ENCODE data around the gene ATXN1.
"Not testable (repeated sequence)": the region's sequence is repeated elsewhere in the genome, so short reads cannot be mapped to it uniquely, and the experiment has no call there.

ATXN1 gene

GRCh38 chr6:16635810-16636602, 125.3 kb downstream of the ATXN1 start:
- H3K4me3 Mint-ChIP-seq, result peak overlapping the region; percentile 6
- peak overlapping the region; percentile 53 for H3K27ac Mint-ChIP-seq
- peaks cover 66% of the 10 kb centered on the region for H3K36me3 Mint-ChIP-seq
- peak; percentile 86 for ATAC-seq
- H3K4me1 Mint-ChIP-seq, result peaks cover 58% of the 10 kb centered on the region
- no peaks in the 10 kb centered on the region for H3K9me3 Mint-ChIP-seq
- no peaks in the 10 kb centered on the region for H3K27me3 Mint-ChIP-seq

DNA sequence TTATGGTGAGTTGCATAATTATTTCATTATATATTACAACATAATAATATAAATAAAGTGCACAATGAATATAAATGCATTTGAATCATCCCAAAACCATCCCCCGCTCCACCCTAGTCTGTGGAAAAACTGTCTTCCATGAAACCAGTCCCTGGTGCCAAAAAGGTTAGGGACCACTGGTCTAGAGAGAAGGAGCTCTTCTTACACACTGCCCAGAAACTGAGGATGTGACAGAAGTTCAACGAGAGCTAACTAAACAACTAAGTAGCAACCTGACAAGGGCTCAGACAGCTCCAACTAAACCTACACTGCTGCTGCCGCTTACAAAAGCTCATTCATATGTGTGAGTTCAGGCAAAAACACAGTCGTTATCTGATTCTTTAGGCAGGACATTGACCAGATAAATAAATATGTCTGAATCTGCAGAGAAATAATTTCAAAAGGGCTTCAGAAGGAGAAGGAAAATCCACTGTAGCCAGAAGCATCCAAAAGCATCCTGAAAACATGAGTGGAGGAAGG, 125.9 kb downstream of the ATXN1 start:
- Mint-ChIP-seq H3K36me3 (peaks cover 62% of the 10 kb centered on the region), H3K4me3 (no peak overlapping the region), H3K4me1 (peaks cover 52% of the 10 kb centered on the region), H3K9me3 (no peaks in the 10 kb centered on the region), H3K27me3 (no peaks in the 10 kb centered on the region), H3K27ac (peak overlapping the region; percentile 53)
- no peak for ATAC-seq

- no peak for ATAC-seq
- peak overlapping the region; percentile 3 for H3K27ac Mint-ChIP-seq
- H3K4me1 Mint-ChIP-seq, result peaks cover 48% of the 10 kb centered on the region
These were observed 126.4 kb downstream of the ATXN1 start for GRCh38 chr6:16634855-16635254.

GRCh38 chr6:16633961-16634360, 127.3 kb downstream of the ATXN1 start:
- Mint-ChIP-seq H3K27ac (peak overlapping the region; percentile 3), H3K4me3 (no peak overlapping the region), H3K36me3 (peaks cover 57% of the 10 kb centered on the region), H3K27me3 (no peaks in the 10 kb centered on the region), H3K9me3 (no peaks in the 10 kb centered on the region), H3K4me1 (peaks cover 48% of the 10 kb centered on the region)
- no peak for ATAC-seq

More at GRCh38 chr6:16634855-16635254, 126.4 kb downstream of the ATXN1 start:
- H3K27me3 Mint-ChIP-seq, result no peaks in the 10 kb centered on the region
- no peak overlapping the region for H3K4me3 Mint-ChIP-seq
- peaks cover 62% of the 10 kb centered on the region for H3K36me3 Mint-ChIP-seq
- H3K9me3 Mint-ChIP-seq, result no peaks in the 10 kb centered on the region

- Mint-ChIP-seq H3K9me3 (no peaks in the 10 kb centered on the region), H3K27ac (no peak overlapping the region), H3K4me3 (no peak overlapping the region), H3K27me3 (no peaks in the 10 kb centered on the region), H3K4me1 (peaks cover 48% of the 10 kb centered on the region), H3K36me3 (peaks cover 57% of the 10 kb centered on the region)
- no peak for ATAC-seq
These were observed 127.8 kb downstream of the ATXN1 start for GRCh38 chr6:16633465-16633864.

DNA sequence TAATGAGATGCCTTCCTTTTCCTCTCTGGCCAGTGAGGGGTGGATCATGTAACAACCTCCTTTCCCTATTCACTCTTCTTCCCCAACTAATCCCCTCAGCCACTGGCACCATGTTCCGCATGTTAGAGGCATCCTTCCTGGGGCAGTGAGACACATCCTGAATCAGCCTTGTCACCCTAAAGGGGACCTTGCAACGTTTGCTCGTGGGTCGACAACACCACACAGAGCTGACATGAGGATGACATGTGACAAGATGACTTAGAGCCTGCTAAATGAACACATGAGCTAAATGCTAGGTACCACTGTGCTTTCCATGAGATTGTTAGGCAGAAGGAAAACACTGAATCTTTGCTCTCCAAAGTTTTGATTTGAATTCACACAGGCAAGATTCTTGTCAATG, 129.2 kb downstream of the ATXN1 start:
- H3K27me3 Mint-ChIP-seq, result no peaks in the 10 kb centered on the region
- peak overlapping the region; percentile 79 for H3K27ac Mint-ChIP-seq
- no peaks in the 10 kb centered on the region for H3K9me3 Mint-ChIP-seq
- ATAC-seq, result no peak
- H3K4me1 Mint-ChIP-seq, result peaks cover 55% of the 10 kb centered on the region
- no peak overlapping the region for H3K4me3 Mint-ChIP-seq
- peaks cover 64% of the 10 kb centered on the region for H3K36me3 Mint-ChIP-seq

- peaks cover 67% of the 10 kb centered on the region for H3K36me3 Mint-ChIP-seq
- peaks cover 40% of the 10 kb centered on the region for H3K4me1 Mint-ChIP-seq
- H3K27me3 Mint-ChIP-seq, result no peaks in the 10 kb centered on the region
- H3K4me3 Mint-ChIP-seq, result no peak overlapping the region
- H3K9me3 Mint-ChIP-seq, result no peaks in the 10 kb centered on the region
- H3K27ac Mint-ChIP-seq, result no peak overlapping the region
- ATAC-seq, result no peak
These were observed 131.1 kb downstream of the ATXN1 start for GRCh38 chr6:16630026-16630643.

DNA sequence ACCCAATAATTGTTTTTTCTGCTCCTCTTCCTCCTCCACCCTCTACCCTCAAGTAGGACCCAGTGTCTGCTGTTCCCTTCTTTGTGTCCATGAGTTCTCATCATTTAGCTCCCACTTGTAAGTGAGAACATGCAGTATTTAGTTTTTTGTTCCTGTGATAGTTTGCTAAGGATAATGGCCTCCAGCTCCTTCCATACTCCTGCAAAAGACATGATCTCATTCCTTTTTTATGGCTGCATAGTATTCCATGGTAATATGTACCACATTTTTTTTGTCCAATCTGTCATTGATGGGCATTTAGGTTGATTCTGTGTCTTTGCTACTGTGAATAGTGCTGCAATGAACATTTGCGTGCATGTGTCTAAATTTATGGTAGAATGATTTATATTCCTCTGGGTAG, 132.7 kb downstream of the ATXN1 start:
- not testable (repeated sequence) for ATAC-seq, H3K4me3 Mint-ChIP-seq

DNA sequence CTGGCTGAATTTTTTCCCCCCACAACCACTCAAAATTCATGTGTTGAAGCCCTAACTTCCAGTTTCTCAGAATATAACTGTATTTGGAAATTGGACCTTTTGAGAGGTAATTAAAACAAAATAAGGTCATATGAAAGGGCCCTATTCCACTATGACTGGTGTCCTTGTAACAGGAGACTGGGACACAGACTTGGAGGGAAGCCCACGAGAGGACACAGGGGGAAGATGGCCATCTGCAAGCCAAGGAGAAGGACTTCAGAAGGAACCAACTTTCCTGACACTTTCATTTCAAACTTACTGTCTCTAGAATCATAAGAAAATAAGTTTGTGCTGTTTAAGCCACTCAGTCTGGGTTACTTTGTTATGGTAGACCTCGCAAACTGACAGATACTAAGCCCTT, 134.6 kb downstream of the ATXN1 start:
- H3K4me1 Mint-ChIP-seq, result peaks cover 30% of the 10 kb centered on the region
- H3K27ac Mint-ChIP-seq, result no peak overlapping the region
- H3K36me3 Mint-ChIP-seq, result peaks cover 54% of the 10 kb centered on the region
- no peak for ATAC-seq
- H3K27me3 Mint-ChIP-seq, result no peaks in the 10 kb centered on the region
- no peak overlapping the region for H3K4me3 Mint-ChIP-seq
- no peaks in the 10 kb centered on the region for H3K9me3 Mint-ChIP-seq

More for the DNA sequence above, 132.7 kb downstream of the ATXN1 start:
- H3K9me3 Mint-ChIP-seq, H3K27ac Mint-ChIP-seq, H3K27me3 Mint-ChIP-seq: not testable (repeated sequence)
- peaks cover 66% of the 10 kb centered on the region for H3K36me3 Mint-ChIP-seq
- peaks cover 34% of the 10 kb centered on the region for H3K4me1 Mint-ChIP-seq

- no peak for ATAC-seq
- H3K9me3 Mint-ChIP-seq, result no peaks in the 10 kb centered on the region
- peaks cover 24% of the 10 kb centered on the region for H3K4me1 Mint-ChIP-seq
- peak overlapping the region; percentile 14 for H3K27ac Mint-ChIP-seq
- peaks cover 48% of the 10 kb centered on the region for H3K36me3 Mint-ChIP-seq
- no peaks in the 10 kb centered on the region for H3K27me3 Mint-ChIP-seq
- no peak overlapping the region for H3K4me3 Mint-ChIP-seq
These were observed 135.7 kb downstream of the ATXN1 start for GRCh38 chr6:16625291-16626265.

- no peak for ATAC-seq
These were observed 136.5 kb downstream of the ATXN1 start for GRCh38 chr6:16624636-16625290.

GRCh38 chr6:16623731-16624130, 137.5 kb downstream of the ATXN1 start:
- no peaks in the 10 kb centered on the region for H3K27me3 Mint-ChIP-seq
- peaks cover 37% of the 10 kb centered on the region for H3K36me3 Mint-ChIP-seq
- no peaks in the 10 kb centered on the region for H3K9me3 Mint-ChIP-seq
- H3K4me3 Mint-ChIP-seq, result no peak overlapping the region
- peaks cover 31% of the 10 kb centered on the region for H3K4me1 Mint-ChIP-seq
- H3K27ac Mint-ChIP-seq, result peak overlapping the region; percentile 5
- ATAC-seq, result no peak

More at GRCh38 chr6:16624636-16625290, 136.5 kb downstream of the ATXN1 start:
- Mint-ChIP-seq H3K36me3 (peaks cover 43% of the 10 kb centered on the region), H3K27ac (peak overlapping the region; percentile 14), H3K4me3 (no peak overlapping the region), H3K27me3 (no peaks in the 10 kb centered on the region), H3K9me3 (no peaks in the 10 kb centered on the region), H3K4me1 (peaks cover 31% of the 10 kb centered on the region)

DNA sequence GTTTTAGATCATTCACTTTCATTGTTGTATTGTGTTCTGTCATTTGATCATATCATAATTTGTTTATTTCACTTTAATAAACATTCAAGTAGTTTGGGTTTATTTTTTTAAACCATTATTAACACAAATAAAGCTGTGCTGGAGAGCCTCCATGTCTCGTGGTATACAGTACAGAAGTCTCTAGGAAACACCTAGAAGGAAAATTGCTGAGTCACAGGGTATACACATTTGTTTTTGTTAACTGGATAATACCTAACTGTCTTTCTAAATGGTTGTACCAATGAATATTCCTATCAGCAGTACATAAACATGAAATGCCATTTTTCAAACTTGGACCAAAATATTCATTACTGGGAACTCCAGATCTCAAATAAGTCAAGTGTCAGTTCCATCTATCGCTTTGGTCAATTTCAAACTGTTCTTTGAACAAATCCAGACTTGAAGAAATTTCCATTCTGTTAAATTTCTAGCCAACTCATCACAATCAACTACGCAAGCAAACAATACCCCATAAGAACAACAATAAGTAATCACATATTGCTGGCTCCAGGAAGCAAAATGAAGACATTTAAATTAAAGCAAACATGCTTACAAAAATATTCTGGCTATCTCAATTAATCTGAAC, 138.1 kb downstream of the ATXN1 start:
- H3K36me3 Mint-ChIP-seq, result peaks cover 34% of the 10 kb centered on the region
- no peak for ATAC-seq
- H3K4me3 Mint-ChIP-seq, result no peak overlapping the region
- H3K27me3 Mint-ChIP-seq, result no peaks in the 10 kb centered on the region
- H3K9me3 Mint-ChIP-seq, result no peaks in the 10 kb centered on the region
- H3K27ac Mint-ChIP-seq, result peak overlapping the region; percentile 5
- peaks cover 31% of the 10 kb centered on the region for H3K4me1 Mint-ChIP-seq

DNA sequence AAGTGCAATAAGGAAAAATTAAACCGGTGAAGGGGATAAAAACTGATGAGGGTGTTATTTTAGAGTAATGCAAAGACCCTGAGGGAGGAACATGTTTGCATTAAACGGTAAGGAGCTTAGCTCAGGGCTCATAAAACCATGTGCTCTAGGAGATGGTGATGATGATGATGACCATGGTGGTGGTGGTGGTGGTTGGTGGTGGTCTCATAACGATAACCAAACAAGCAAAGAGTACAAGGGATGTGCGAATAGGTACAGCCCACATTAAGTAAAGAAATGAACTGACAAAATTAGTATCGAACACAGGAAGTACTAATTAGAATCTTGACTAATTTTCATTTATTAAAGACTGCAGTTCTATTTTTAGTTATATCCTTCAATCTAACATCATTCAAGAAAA, 139.1 kb downstream of the ATXN1 start:
- no peak for ATAC-seq
- H3K27me3 Mint-ChIP-seq, result no peaks in the 10 kb centered on the region
- H3K27ac Mint-ChIP-seq, result peak overlapping the region; percentile 6
- H3K4me1 Mint-ChIP-seq, result peaks cover 25% of the 10 kb centered on the region
- no peak overlapping the region for H3K4me3 Mint-ChIP-seq
- peaks cover 30% of the 10 kb centered on the region for H3K36me3 Mint-ChIP-seq
- H3K9me3 Mint-ChIP-seq, result no peaks in the 10 kb centered on the region
